GM13977 (cell line): Measurements from ENCODE around the gene IFFO2.
A peak's percentile ranks its signal among the peaks of the same experiment; 100 is the strongest.

Experiments
- DNase-seq: peaks from one replicate; pipeline ENCODE4 v3.0.0; 2012; ENCODE audit warnings: low spot score
- in situ Hi-C: fragments of 300-500 bp; cut with MboI; formaldehyde crosslinking; loops from one replicate; pipeline ENCODE4 v1.12.0; 2022; ENCODE audit warnings: low sequenced_read_pairs, low pct_unique_long_range_greater_than_20kb, mixed read lengths, inconsistent platforms; ENCODE audit not compliant: unreplicated experiment
- TF ChIP-seq, protein P1 (sequence below): IDR thresholded peaks from 2 replicates; pipeline ENCODE4 v1.5.1; 2012; ENCODE audit warnings: mild to moderate bottlenecking, control low read depth; ENCODE audit not compliant: insufficient read depth; ENCODE audit errors: extremely low read depth, missing control alignments

Gene IFFO2

DNA sequence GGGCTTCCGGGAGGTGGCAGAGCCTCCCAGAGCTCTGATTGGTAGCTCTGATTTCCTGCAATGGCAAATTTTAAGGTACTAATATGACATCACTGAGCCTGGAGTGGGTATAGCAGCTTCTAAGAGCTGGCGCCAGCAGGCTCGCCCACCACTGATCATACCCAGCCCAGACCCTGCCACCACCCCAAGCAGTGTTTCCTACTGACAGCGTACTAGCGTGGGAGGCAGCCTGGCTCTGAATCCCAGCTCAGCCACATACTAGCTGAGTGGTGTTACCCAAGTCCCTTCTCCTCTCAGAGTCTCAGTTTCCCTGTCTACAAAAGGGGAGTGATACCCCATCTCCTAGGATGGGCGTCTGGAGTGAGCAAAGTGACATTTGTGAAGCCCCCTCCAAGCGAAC lies 41.1 kb downstream of the IFFO2 start:
- no peak for DNase-seq
- TF ChIP-seq, protein P1, sequence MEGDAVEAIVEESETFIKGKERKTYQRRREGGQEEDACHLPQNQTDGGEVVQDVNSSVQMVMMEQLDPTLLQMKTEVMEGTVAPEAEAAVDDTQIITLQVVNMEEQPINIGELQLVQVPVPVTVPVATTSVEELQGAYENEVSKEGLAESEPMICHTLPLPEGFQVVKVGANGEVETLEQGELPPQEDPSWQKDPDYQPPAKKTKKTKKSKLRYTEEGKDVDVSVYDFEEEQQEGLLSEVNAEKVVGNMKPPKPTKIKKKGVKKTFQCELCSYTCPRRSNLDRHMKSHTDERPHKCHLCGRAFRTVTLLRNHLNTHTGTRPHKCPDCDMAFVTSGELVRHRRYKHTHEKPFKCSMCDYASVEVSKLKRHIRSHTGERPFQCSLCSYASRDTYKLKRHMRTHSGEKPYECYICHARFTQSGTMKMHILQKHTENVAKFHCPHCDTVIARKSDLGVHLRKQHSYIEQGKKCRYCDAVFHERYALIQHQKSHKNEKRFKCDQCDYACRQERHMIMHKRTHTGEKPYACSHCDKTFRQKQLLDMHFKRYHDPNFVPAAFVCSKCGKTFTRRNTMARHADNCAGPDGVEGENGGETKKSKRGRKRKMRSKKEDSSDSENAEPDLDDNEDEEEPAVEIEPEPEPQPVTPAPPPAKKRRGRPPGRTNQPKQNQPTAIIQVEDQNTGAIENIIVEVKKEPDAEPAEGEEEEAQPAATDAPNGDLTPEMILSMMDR, result no peak
- in situ Hi-C loops, result loop anchor here (10.0 kb wide), 1 partner anchor 59 kb away; no protein-coding TSS in a partner anchor

DNA sequence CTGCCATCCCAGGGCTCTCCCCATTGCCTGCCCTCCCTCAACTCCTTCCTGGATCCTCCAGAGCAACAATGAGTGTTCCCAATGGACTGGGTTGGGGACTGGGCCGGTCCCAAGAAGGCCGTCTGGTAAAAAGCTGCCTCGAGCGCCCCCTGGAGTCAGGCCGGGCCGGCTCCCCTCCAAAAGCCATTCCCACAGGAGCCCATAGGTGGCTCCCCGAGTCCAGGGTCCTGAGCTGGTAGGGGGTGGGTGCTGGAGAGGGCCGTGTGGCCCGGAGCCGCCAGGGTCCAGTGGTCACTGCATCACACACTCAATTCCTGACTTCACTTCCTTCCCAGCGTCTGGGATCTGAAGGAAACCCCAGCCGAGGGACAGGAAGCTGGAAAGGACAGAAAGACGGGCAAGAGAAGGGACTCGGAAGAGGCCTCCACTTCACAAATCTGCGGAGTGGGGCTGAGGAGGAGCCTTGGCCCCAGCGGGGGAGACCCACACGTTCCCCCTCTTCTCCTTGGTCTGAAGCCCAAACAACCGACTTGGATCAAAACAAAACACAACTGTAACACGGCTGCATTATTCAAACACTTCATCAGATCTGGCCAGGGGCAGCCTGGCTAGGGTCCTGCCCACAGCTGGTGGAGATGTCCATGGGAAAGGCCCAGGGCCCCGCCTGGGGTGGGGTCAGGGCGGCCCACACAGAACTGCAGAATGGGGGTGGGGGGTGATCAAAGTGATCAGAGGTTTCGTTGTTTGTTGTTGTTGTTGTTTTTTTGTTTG lies 43.2 kb downstream of the IFFO2 start:
- peak; percentile 90 for DNase-seq
- in situ Hi-C loops, result loop anchor here (10.0 kb wide), 1 partner anchor 62 kb away; no protein-coding TSS in a partner anchor
- TF ChIP-seq, protein P1, result peak; percentile 100

DNA sequence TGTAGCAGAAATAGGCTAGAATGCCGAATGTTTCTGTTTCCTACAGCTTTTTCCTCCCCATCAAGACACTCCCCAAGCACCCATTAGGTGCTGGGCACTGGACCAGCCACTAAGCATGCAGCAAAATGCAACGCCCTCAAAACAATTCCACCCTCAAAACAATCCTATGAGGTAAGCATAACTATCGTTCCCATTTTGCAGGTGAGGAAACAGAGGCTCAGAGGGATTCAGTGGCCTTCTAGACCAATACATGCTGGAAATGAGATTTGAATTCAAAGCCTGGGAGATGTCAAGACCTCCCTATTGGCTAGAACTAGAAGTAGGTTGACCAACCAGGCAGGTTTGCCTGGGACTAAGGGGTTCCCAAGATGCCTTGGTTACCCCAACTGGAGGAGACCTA lies 43.9 kb downstream of the IFFO2 start:
- DNase-seq, result no peak
- in situ Hi-C loops, result loop anchor here (10.0 kb wide), 1 partner anchor 62 kb away; no protein-coding TSS in a partner anchor
- TF ChIP-seq, protein P1, result no peak

DNA sequence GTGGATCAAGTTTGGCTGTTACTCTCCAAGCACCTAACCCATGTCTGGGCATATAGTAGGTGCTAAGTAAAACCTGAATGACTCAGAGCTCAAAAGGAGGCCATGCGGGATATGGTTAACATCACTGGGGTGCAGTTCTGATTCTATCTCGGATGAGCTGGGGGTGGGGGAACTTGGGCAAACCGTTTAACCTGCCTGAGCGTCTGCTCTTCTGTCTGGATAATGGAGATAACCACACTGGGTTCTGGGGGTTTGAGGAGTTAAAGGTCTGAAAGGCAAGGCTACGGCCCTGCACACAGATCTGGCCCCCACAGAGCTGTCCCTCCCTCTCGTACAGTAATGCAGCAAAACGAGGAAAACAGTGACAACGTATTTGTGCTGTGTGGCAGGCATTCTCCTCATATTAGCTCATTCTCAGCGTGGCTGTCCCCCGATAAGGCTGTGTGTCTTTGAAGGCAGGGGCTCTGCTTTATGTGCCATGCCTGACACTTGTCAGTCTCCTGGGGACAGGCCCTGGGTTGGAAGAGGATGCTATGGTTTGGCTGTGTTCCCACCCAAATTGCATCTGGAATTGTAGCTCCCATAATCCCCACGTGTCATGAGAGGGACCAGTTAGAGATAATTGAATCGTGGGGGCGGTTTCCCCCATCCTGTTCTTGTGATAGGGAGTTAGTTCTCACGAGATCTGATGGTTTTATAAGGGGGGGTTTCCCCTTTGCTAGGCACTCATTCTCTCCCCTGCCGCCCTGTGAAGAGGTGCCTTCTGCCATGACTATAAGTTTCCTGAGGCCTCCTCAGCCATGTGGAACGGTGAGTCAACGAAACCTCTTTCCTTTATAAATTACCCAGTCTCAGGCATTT lies 47.3 kb downstream of the IFFO2 start:
- no peak for DNase-seq
- TF ChIP-seq, protein P1, result no peak
- in situ Hi-C loops, result loop anchor here (10.0 kb wide), 1 partner anchor 196 kb away; no protein-coding TSS in a partner anchor

DNA sequence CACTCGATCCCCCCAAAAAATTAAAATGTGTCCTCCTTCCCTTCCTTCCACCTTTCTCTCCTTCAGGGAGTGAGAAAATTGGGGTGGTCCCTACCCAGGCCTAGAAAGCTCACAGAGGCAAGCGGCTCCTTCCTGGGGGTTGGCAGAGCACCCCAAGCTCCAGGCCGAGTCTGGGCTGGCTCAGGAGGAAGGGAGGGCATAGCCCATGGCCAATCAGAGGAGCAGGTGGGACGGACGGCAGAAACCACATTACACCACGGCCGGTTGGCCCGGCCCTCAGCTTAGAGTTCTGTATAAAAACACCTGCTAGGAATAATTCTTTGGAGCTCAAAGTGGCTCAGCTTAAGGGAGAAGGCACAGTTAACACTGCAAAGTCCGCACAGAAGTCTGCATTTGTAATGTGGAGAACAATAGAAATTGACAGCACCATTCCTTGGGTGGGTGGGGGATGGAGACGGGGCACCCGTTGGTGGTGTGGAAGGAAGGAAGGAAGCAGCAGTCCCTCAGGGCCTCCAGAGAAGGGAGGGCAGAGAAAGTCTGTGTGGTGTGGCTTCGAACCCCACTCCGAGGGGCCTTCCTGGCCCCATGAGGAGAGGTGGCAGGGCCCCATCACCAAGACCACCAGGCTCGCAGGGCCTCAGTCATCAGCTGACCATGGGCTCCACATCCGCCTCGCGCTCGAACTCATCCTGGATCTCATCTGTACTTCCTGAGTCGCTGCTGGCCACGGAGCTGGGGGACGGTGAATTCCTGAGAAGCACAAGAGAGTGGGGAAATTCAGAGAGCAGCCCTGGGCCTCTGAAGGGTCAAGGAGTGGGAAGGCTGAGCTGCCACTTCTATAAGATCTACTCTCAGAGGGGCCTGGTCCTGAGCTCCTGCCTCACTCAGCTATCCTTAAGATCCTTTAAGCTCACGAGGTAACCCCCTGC lies 48.3 kb downstream of the IFFO2 start:
- TF ChIP-seq, protein P1, result no peak
- in situ Hi-C loops, result loop anchor here (10.0 kb wide), 1 partner anchor 197 kb away; no protein-coding TSS in a partner anchor
- peak; percentile 51 for DNase-seq
